GM12878 (cell line): ENCODE measurements around the gene ACTN3. TPM values are rescaled to one million over a fixed set of nuclear protein-coding genes. Genes with fewer than 3 reads are reported as not detected.

ENCODE experiments used
- ATAC-seq: fragments of 200-7000 bp; cut with Tn5 transposase; 3 replicates; pipeline ENCODE4 v1.9.1; 2020; ENCODE audit warnings: mild to moderate bottlenecking, moderate library complexity
- BruUV-seq: library from RNA; stranded (reverse); fragments of 400-500 nt; replicated peaks from 2 replicates; lab custom pipeline; 2021; lab: Mats Ljungman, UMichigan
- CTCF ChIA-PET: fragments of 300-600 bp; sonication (Branson Sonifier 250); formaldehyde crosslinking; extraction: SDS; loops from one replicate; lab custom pipeline; 2021; ENCODE audit warnings: inconsistent platforms; lab: Yijun Ruan, JAX
- POLR2A ChIA-PET: fragments of 350-600 bp; formaldehyde crosslinking; extraction: SDS; loops from one replicate; lab custom pipeline; 2021; ENCODE audit warnings: inconsistent platforms; lab: Charles Lee
- RAD21 ChIA-PET: fragments of 300-600 bp; sonication (Branson Sonifier 250); formaldehyde crosslinking; loops from one replicate; lab custom pipeline; 2023; ENCODE audit warnings: antibody characterized with exemption; ENCODE audit not compliant: unreplicated experiment; lab: Charles Lee
- SMC1A ChIA-PET: fragments of 300-600 bp; sonication (Branson Sonifier 250); formaldehyde crosslinking; loops from one replicate; lab custom pipeline; 2023; ENCODE audit not compliant: unreplicated experiment, uncharacterized antibody; lab: Charles Lee
- DNase-seq: peaks from one replicate; pipeline ENCODE4 v3.0.0-alpha.2; 2011; ENCODE audit warnings: low read depth, low spot score
- FAIRE-seq: peaks from 3 replicates; lab custom pipeline; 2011; peaks lifted over from hg19 to GRCh38; lab: Jason Lieb, UNC
- H2AFZ ChIP-seq: 2 replicates; pipeline ENCODE4 v1.6.0; 2011; ENCODE audit warnings: low read depth, low read length, control low read depth; ENCODE audit not compliant: control insufficient read depth
- H3K27ac ChIP-seq: 2 replicates; pipeline ENCODE4 v1.5.1; 2011; ENCODE audit warnings: control low read depth; ENCODE audit not compliant: control insufficient read depth, insufficient read depth
- H3K27me3 ChIP-seq, 2 experiments: replicated peaks in 1 of 2; 2 replicates each; pipeline versions ENCODE4 v1.6.0 to v1.6.1; 2011; ENCODE audit warnings: low read length in 1 of 2; ENCODE audit not compliant: control insufficient read depth in 2 of 2, insufficient read depth in 2 of 2
- H3K36me3 ChIP-seq, 2 experiments: 2 replicates each; pipeline ENCODE4 v1.5.1; 2011; ENCODE audit warnings: low read length in 1 of 2; ENCODE audit not compliant: control insufficient read depth in 2 of 2, insufficient read depth in 2 of 2
- H3K4me1 ChIP-seq: 2 replicates; pipeline ENCODE4 v1.6.1; 2011; ENCODE audit warnings: mild to moderate bottlenecking, low read length, moderate library complexity, mixed read lengths; ENCODE audit not compliant: control insufficient read depth, insufficient read depth
- H3K4me2 ChIP-seq: 2 replicates; pipeline ENCODE4 v1.6.0; 2011; ENCODE audit warnings: control low read depth; ENCODE audit not compliant: control insufficient read depth, insufficient read depth
- H3K4me3 ChIP-seq: fragments of 200-600 bp; sonication (generic); 2 replicates; pipeline ENCODE4 v1.5.1; 2016
- H3K79me2 ChIP-seq: 2 replicates; pipeline ENCODE4 v1.6.0; 2011; ENCODE audit warnings: low read length; ENCODE audit not compliant: control insufficient read depth, insufficient read depth
- H3K9ac ChIP-seq: 2 replicates; pipeline ENCODE4 v1.8.0; 2011; ENCODE audit warnings: low read length, control low read depth, mixed read lengths; ENCODE audit not compliant: control insufficient read depth, insufficient read depth
- H3K9me3 ChIP-seq: replicated peaks from 3 replicates; pipeline ENCODE4 v1.5.1; 2011; ENCODE audit warnings: mild to moderate bottlenecking, low read length; ENCODE audit not compliant: control insufficient read depth, insufficient read depth
- H4K20me1 ChIP-seq: 2 replicates; pipeline ENCODE4 v1.6.0; 2011; ENCODE audit not compliant: control insufficient read depth, insufficient read depth
- BHLHE40 ChIP-seq, 2 experiments: fragments of 450-650 bp in 1 of 2; IDR thresholded peaks; 2 replicates each; pipeline ENCODE4 v1.6.1; 2011 to 2017; ENCODE audit warnings: low read depth in 2 of 2, borderline replicate concordance in 1 of 2, improper control_type of control experiment in 1 of 2, low read length in 1 of 2, mild to moderate bottlenecking in 1 of 2
- BMI1 ChIP-seq: fragments of 450-650 bp; IDR thresholded peaks from 2 replicates; pipeline ENCODE4 v1.6.1; 2016; ENCODE audit warnings: mild to moderate bottlenecking, moderate library complexity, borderline replicate concordance
- CBFB ChIP-seq: IDR thresholded peaks from 2 replicates; pipeline ENCODE4 v1.6.1; 2016; ENCODE audit warnings: antibody characterized with exemption, low read depth
- CREM ChIP-seq: IDR thresholded peaks from 2 replicates; pipeline ENCODE4 v1.6.1; 2014; ENCODE audit warnings: antibody characterized with exemption, low read depth
- ESRRA ChIP-seq: IDR thresholded peaks from 2 replicates; pipeline ENCODE4 v1.6.1; 2012; ENCODE audit warnings: mild to moderate bottlenecking, low read length, improper control_type of control experiment
- EZH2 ChIP-seq: IDR thresholded peaks from 2 replicates; pipeline ENCODE4 v1.6.1; 2012; ENCODE audit warnings: low read depth, mild to moderate bottlenecking, control low read depth, inconsistent platforms, low read length, borderline replicate concordance; ENCODE audit not compliant: control insufficient read depth
- FOXK2 ChIP-seq: fragments of 450-650 bp; IDR thresholded peaks from 2 replicates; pipeline ENCODE4 v1.6.1; 2017; ENCODE audit warnings: mild to moderate bottlenecking, moderate library complexity
- MAX ChIP-seq: IDR thresholded peaks from 2 replicates; pipeline ENCODE4 v1.6.1; 2012; ENCODE audit warnings: low read depth, low read length, improper control_type of control experiment
- NRF1 ChIP-seq: conservative IDR thresholded peaks from 2 replicates; pipeline ENCODE4 v1.6.1; 2011; ENCODE audit warnings: mild to moderate bottlenecking, low read depth, low read length, improper control_type of control experiment
- RBBP5 ChIP-seq: fragments of 200-600 bp; sonication (generic); conservative IDR thresholded peaks from 2 replicates; pipeline ENCODE4 v1.6.1; 2016
- RCOR1 ChIP-seq: conservative IDR thresholded peaks from 2 replicates; pipeline ENCODE4 v1.6.1; 2012; ENCODE audit warnings: low read depth, low read length, improper control_type of control experiment
- SUZ12 ChIP-seq: fragments of 200-600 bp; sonication (generic); IDR thresholded peaks from one replicate; pipeline ENCODE4 v1.6.1; 2018; ENCODE audit warnings: antibody characterized with exemption, mild to moderate bottlenecking; ENCODE audit not compliant: unreplicated experiment
- USF2 ChIP-seq: IDR thresholded peaks from 2 replicates; pipeline ENCODE4 v1.6.1; 2011; ENCODE audit warnings: low read depth, low read length, improper control_type of control experiment, borderline replicate concordance
- WGBS: methylation state at CpG from one replicate; pipeline ENCODE4 v1.1.6; 2016; ENCODE audit warnings: low lambda C conversion rate; ENCODE audit not compliant: insufficient replicate concordance, insufficient coverage; ENCODE audit errors: missing lambda C conversion rate; 5-methylcytosine and 5-hydroxymethylcytosine counted together
- in situ Hi-C: fragments of 300-500 bp; cut with MboI; formaldehyde crosslinking; loops from 9 replicates; pipeline ENCODE4 v1.14.3; 2018; ENCODE audit warnings: mixed read lengths
- intact Hi-C: fragments of 100-400 bp; cut with micrococcal nuclease; formaldehyde crosslinking; loops from one replicate; pipeline ENCODE4 v1.14.2; 2022; ENCODE audit not compliant: unreplicated experiment
- polyA plus RNA-seq, 11 experiments: library from polyadenylated mRNA; depleted of rRNA in 4 of 11; unstranded in 6 of 11; stranded (reverse) in 5 of 11; fragments of >200 nt; fragmentation: Nextera tagmentation in 4 of 11; fragmentation: Illumina TruSeq in 1 of 11; extraction: Ambion mirVana in 4 of 11; extraction: Trizol in 1 of 11; gene quantifications; 1 replicate in 1 of 11; 2 replicates in 10 of 11; pipeline versions ENCODE4 v1.2.1 to v1.2.3, GENCODE V29; 2011 to 2016; ENCODE audit warnings: inconsistent platforms in 2 of 11, missing spikeins in 2 of 11, low read depth in 1 of 11
- total RNA-seq, 4 experiments: library from RNA; depleted of rRNA in 3 of 4; stranded (reverse); fragments of >200 nt in 3 of 4; fragmentation: Illumina TruSeq in 1 of 4; extraction: Trizol in 1 of 4; gene quantifications; 2 replicates each; pipeline versions ENCODE4 v1.2.1 to v1.2.3, GENCODE V29; 2013 to 2021
- TF ChIP-seq, protein P1 (sequence below): IDR thresholded peaks from 2 replicates; pipeline ENCODE4 v1.6.1; 2011; ENCODE audit warnings: borderline replicate concordance, low read depth, mild to moderate bottlenecking, moderate library complexity, mixed read lengths, low read length; ENCODE audit not compliant: insufficient read depth; ENCODE audit errors: extremely low read length

ACTN3 gene
- total and polyA plus RNA-seq, 10 of the 15 experiments (the other 5 are each of a cell fraction or from before 2014, with no cell fraction given), result 0.06 to 0.67 (median 0.17) TPM; not detected in 3

GRCh38 chr11:66568124-66568916, 21.6 kb downstream of the ACTN3 start, which contains the start of gene CTSF:
Gene CTSF, minus strand, starts transcription at chr11:66568606. Its CDS starts 120 bp downstream, at chr11:66568486.
- ATAC-seq, result peak; percentile 79
- Histone ChIP-seq H3K4me2 (peak within 1 kb of the TSS; percentile 75), H3K4me3 (peak within 1 kb of the TSS; percentile 60; the same call in 1 of the 2 replicates), H3K79me2 (no peaks in the 10 kb centered on the region), H3K27ac (no peak within 1 kb of the TSS), H3K27me3 (peaks cover 0 to 6% of the 10 kb centered on the region in 2 experiments; a peak in 3 of 4 replicates), H3K4me1 (no peaks in the 10 kb centered on the region), H2AFZ (peak within 1 kb of the TSS; percentile 72), H4K20me1 (no peaks in the 10 kb centered on the region), H3K9me3 (no peaks in the 10 kb centered on the region), H3K9ac (no peak within 1 kb of the TSS), H3K36me3 (no peaks in the 10 kb centered on the region)
- BruUV-seq, result no TSS peak
- POLR2A ChIA-PET, result interaction anchor here (1.2 kb wide), 2 partner anchors 26 to 110 kb away, joined by 3 read pairs; no protein-coding TSS in a partner anchor
- CTCF ChIA-PET, result interaction anchor here (1.7 to 2.5 kb wide), 2 partner anchors 24 to 109 kb away, joined by 4 to 10 read pairs; partner anchors contain the start of genes CCDC87, CCS and RBM4B
- no peak for FAIRE-seq
- in situ Hi-C loops, result no loop called here
- RAD21 ChIA-PET, result interaction anchor here (1.8 kb wide), 1 partner anchor 110 kb away, joined by 10 read pairs; the partner anchor contains the start of gene RBM4B
- DNase-seq, result no peak
- TF ChIP-seq MAX, result peak; percentile 84
- peak; percentile 25 to 68; a peak in 3 of 4 replicates for TF ChIP-seq BHLHE40 (IDR thresholded peaks at IDR 0.05; ENCODE audit: borderline replicate concordance in 1 of 2, low read depth in 2 of 2, low read length in 1 of 2)
- TF ChIP-seq RCOR1, result no peak
- no peak for TF ChIP-seq CBFB
- TF ChIP-seq NRF1, result 0 out of 2 replicates have a peak, but pooled peaks have one; percentile 6
- TF ChIP-seq, protein P1, sequence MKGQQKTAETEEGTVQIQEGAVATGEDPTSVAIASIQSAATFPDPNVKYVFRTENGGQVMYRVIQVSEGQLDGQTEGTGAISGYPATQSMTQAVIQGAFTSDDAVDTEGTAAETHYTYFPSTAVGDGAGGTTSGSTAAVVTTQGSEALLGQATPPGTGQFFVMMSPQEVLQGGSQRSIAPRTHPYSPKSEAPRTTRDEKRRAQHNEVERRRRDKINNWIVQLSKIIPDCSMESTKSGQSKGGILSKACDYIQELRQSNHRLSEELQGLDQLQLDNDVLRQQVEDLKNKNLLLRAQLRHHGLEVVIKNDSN, result peak; percentile 74
- TF ChIP-seq ESRRA, result no peak
- TF ChIP-seq CREM, result no peak
- TF ChIP-seq USF2, result peak; percentile 11; the same call in 1 of the 2 replicates
- no peak for TF ChIP-seq RBBP5
- TF ChIP-seq FOXK2, result peak; percentile 70
- peak; percentile 78 for TF ChIP-seq SUZ12
- TF ChIP-seq BMI1, result no peak
- no peak for TF ChIP-seq EZH2
- TF ChIP-seq, all 136 proteins: peak for 7
- SMC1A ChIA-PET, result interaction anchor here (1.5 to 1.9 kb wide), 3 partner anchors 10 to 110 kb away, joined by 4 to 5 read pairs (median 5); partner anchors contain the start of genes RBM4B and ZDHHC24
- intact Hi-C loops, result no loop called here
- WGBS, result 10% methylated on average over 69 of the region's 77 CpGs
